B cell (primary cell): ENCODE measurements around the gene PIGZ.

Experiments used
- EZH2 ChIP-seq: IDR thresholded peaks from 2 replicates; pipeline ENCODE4 v1.6.1; 2012; ENCODE audit warnings: borderline replicate concordance, low read depth, mild to moderate bottlenecking, moderate library complexity, low read length; ENCODE audit not compliant: insufficient read depth, poor library complexity, severe bottlenecking
- TF ChIP-seq, protein P1 (sequence below): fragments of 200-600 bp; IDR thresholded peaks from one replicate; pipeline ENCODE4 v1.8.0; 2022; ENCODE audit warnings: antibody characterized with exemption, mild to moderate bottlenecking

DNA sequence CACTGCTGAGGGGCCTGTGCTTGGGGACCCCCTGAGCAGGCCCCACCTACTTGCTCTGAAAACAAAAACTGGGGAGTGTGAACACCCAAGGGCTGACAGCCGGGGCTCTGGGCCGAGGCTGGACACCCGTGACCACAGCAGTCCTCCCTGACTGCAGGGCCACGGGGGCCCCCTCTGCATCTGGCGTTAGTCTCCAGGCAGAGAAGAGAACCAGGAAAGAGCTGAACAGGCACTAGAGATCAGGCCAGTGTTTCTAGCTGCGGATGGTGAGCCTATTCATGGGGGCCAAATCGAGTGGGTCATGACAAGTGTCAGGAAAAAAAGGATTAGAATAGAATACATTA is 43.9 kb upstream of the PIGZ start:
- TF ChIP-seq, protein P1, sequence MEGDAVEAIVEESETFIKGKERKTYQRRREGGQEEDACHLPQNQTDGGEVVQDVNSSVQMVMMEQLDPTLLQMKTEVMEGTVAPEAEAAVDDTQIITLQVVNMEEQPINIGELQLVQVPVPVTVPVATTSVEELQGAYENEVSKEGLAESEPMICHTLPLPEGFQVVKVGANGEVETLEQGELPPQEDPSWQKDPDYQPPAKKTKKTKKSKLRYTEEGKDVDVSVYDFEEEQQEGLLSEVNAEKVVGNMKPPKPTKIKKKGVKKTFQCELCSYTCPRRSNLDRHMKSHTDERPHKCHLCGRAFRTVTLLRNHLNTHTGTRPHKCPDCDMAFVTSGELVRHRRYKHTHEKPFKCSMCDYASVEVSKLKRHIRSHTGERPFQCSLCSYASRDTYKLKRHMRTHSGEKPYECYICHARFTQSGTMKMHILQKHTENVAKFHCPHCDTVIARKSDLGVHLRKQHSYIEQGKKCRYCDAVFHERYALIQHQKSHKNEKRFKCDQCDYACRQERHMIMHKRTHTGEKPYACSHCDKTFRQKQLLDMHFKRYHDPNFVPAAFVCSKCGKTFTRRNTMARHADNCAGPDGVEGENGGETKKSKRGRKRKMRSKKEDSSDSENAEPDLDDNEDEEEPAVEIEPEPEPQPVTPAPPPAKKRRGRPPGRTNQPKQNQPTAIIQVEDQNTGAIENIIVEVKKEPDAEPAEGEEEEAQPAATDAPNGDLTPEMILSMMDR, result no peak
- no peak for TF ChIP-seq EZH2
